ENCODE measurements around the gene LAMB4. TPM values are rescaled to one million over a fixed set of nuclear protein-coding genes. Genes with fewer than 3 reads are reported as not detected.

Gene LAMB4
- total and polyA plus RNA-seq, 2 of the 8 experiments (the other 6 are each of a cell fraction or from before 2014, with no cell fraction given): not detected

DNA sequence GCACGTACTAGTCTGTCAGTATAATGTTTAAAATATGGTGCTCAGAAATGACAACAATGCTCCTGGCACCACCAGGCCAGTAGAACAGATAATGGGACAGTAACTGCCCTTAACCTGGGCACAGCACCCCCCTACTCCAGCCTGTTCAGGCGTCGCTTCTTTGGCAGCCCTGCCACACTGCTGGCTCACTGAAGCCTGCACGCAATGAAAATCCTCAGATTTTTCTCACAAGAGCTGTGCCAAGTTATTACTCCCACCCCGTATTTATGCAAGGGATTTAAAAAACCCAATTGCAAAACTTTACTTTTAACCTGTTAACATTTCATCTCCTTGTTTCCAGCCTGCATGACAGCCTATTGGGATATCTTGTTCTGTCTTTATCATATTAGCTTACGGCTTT, 70.6 kb downstream of the LAMB4 start:
- Histone ChIP-seq H2BK20ac (ENCODE audit: low read length) (no peak overlapping the region), H2BK15ac (ENCODE audit: low read length) (no peak overlapping the region), H3K4ac (replicated peaks; ENCODE audit: insufficient read length, low read depth, low read length) (no peak overlapping the region), H3K27ac (ENCODE audit: low read depth, low read length) (no peak overlapping the region), H3K4me1 (replicated peaks in 1 of 4; ENCODE audit: control insufficient read depth in 3 of 4, insufficient read depth in 4 of 4, low read length in 3 of 4) (peaks cover 0 to 5% (median under 1%) of the 10 kb centered on the region in 4 experiments; a peak in 2 of 7 replicates), H3K4me3 (ENCODE audit: extremely low read depth in 1 of 4, insufficient read depth in 2 of 4, low read depth in 3 of 4, low read length in 4 of 4) (no peak overlapping the region), H3K4me2 (ENCODE audit: insufficient read depth in 1 of 2, low read depth in 2 of 2, low read length in 2 of 2) (no peak overlapping the region), H3K14ac (ENCODE audit: insufficient read length) (no peak overlapping the region), H3K36me3 (ENCODE audit: control insufficient read depth in 2 of 4, insufficient read depth in 4 of 4, low read length in 3 of 4) (no peaks in the 10 kb centered on the region), H4K5ac (ENCODE audit: insufficient read length, low read depth, low read length) (no peak overlapping the region), H2BK5ac (ENCODE audit: low read depth, low read length) (no peak overlapping the region), H3K27me3 (replicated peaks in 1 of 4; ENCODE audit: control insufficient read depth in 3 of 4, extremely low read depth in 1 of 4, insufficient read depth in 3 of 4, low read length in 3 of 4) (no peaks in the 10 kb centered on the region), H3K79me1 (ENCODE audit: low read depth, low read length) (no peaks in the 10 kb centered on the region), H3K56ac (replicated peaks; ENCODE audit: insufficient read length, low read depth, low read length) (no peak overlapping the region), H3K18ac (ENCODE audit: extremely low read depth, low read length) (no peak overlapping the region), H3K23ac (ENCODE audit: insufficient read length) (no peak overlapping the region), H4K8ac (ENCODE audit: extremely low read depth, insufficient read depth, low read length) (no peak overlapping the region), H3K23me2 (ENCODE audit: low read depth, low read length) (no peaks in the 10 kb centered on the region), H2BK120ac (replicated peaks; ENCODE audit: low read depth, low read length) (no peak overlapping the region), H2AFZ (ENCODE audit: low read length) (no peak overlapping the region), H3K9ac (replicated peaks in 1 of 4; ENCODE audit: extremely low read depth in 1 of 4, low read depth in 3 of 4, low read length in 3 of 4) (no peak overlapping the region), H2BK12ac (ENCODE audit: low read depth, low read length) (no peak overlapping the region), H2AK5ac (ENCODE audit: low read depth, low read length) (no peak overlapping the region), H4K91ac (replicated peaks; ENCODE audit: insufficient read length, low read length) (no peak overlapping the region), H3K79me2 (ENCODE audit: control insufficient read depth in 1 of 2, insufficient read depth in 2 of 2, low read length in 2 of 2) (no peaks in the 10 kb centered on the region), H4K20me1 (replicated peaks in 1 of 2; ENCODE audit: control insufficient read depth in 1 of 2, insufficient read depth in 2 of 2, low read length in 2 of 2) (no peaks in the 10 kb centered on the region), H3K9me3 (ENCODE audit: insufficient read depth in 2 of 2, low read depth in 1 of 2, low read length in 1 of 2) (no peaks in the 10 kb centered on the region)
- 83% methylated on average over 6 of the region's 6 CpGs; no CpG with 5 or more reads in 1 of the 2 experiments for WGBS, 2 experiments (ENCODE audit: extremely low coverage in 1 of 2, insufficient coverage in 1 of 2, insufficient read length in 1 of 2, insufficient replicate concordance in 2 of 2, low coverage in 1 of 2, low lambda C conversion rate in 2 of 2, missing lambda C conversion rate in 1 of 2)
- DNase-seq (ENCODE audit: low read depth in 1 of 2, low spot score in 2 of 2) (no peak), FAIRE-seq (no peak)
- CTCF ChIA-PET (ENCODE audit: partially characterized antibody): no interaction called here
- POLR2A ChIA-PET (ENCODE audit: partially characterized antibody): no interaction called here
- TF ChIP-seq RAD21 (IDR thresholded peaks at IDR 0.05 in 1 of 2, conservative IDR thresholded peaks at IDR 0.05 in 1 of 2; ENCODE audit: low read depth in 2 of 2, low read length in 2 of 2) (no peak), BRCA1 (IDR thresholded peaks at IDR 0.05; ENCODE audit: low read depth, low read length) (no peak), CHD2 (IDR thresholded peaks at IDR 0.05; ENCODE audit: low read length) (no peak), SIRT6 (IDR thresholded peaks at IDR 0.05; ENCODE audit: low read length) (no peak), SIX5 (IDR thresholded peaks at IDR 0.05; ENCODE audit: low read depth, low read length) (no peak), HDAC2 (IDR thresholded peaks at IDR 0.05; ENCODE audit: borderline replicate concordance in 1 of 2, low read depth in 2 of 2, low read length in 2 of 2) (no peak), RNF2 (IDR thresholded peaks at IDR 0.05; ENCODE audit: borderline replicate concordance, low read depth, low read length, missing control alignments, poor library complexity, severe bottlenecking) (no peak), TAF7 (optimal IDR thresholded peaks at IDR 0.05; ENCODE audit: borderline replicate concordance, low read depth, low read length) (no peak), TBP (IDR thresholded peaks at IDR 0.05; ENCODE audit: low read depth, low read length) (no peak), YY1 (IDR thresholded peaks at IDR 0.05; ENCODE audit: low read depth, low read length) (no peak), CBX8 (IDR thresholded peaks at IDR 0.05; ENCODE audit: borderline replicate concordance, low read depth, low read length) (no peak)
- TF ChIP-seq, protein P1, sequence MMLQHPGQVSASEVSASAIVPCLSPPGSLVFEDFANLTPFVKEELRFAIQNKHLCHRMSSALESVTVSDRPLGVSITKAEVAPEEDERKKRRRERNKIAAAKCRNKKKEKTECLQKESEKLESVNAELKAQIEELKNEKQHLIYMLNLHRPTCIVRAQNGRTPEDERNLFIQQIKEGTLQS (IDR thresholded peaks at IDR 0.05; ENCODE audit: insufficient read depth, low read depth, low read length): no peak
- TF ChIP-seq, protein P2, sequence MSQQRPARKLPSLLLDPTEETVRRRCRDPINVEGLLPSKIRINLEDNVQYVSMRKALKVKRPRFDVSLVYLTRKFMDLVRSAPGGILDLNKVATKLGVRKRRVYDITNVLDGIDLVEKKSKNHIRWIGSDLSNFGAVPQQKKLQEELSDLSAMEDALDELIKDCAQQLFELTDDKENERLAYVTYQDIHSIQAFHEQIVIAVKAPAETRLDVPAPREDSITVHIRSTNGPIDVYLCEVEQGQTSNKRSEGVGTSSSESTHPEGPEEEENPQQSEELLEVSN (IDR thresholded peaks at IDR 0.05): no peak

All from H1 (cell line).